Activated T-cell treated with anti-CD3 and anti-CD28 coated beads for 24 hours (primary cell): Measurements from ENCODE around the gene GADD45A.
A peak's percentile ranks its signal among the peaks of the same experiment; 100 is the strongest.

Source experiments
- DNase-seq: peaks from one replicate; pipeline ENCODE4 v3.0.0-alpha.2; 2020; ENCODE audit warnings: low read depth

Gene GADD45A

GRCh38 chr1:67672260-67672803 lies 12.7 kb upstream of the GADD45A start:
- DNase-seq, result no peak

GRCh38 chr1:67673468-67674201 lies 11.4 kb upstream of the GADD45A start:
- no peak for DNase-seq

- no peak for DNase-seq
These were observed 10.6 kb upstream of the GADD45A start for GRCh38 chr1:67674260-67675011.

GRCh38 chr1:67675800-67676199 lies 9.2 kb upstream of the GADD45A start:
- no peak for DNase-seq

GRCh38 chr1:67676287-67676686 lies 8.7 kb upstream of the GADD45A start:
- DNase-seq, result no peak

GRCh38 chr1:67676946-67677345 lies 8.1 kb upstream of the GADD45A start:
- DNase-seq, result no peak

GRCh38 chr1:67677408-67677807 lies 7.6 kb upstream of the GADD45A start:
- DNase-seq, result no peak

- DNase-seq, result no peak
These were observed 7.1 kb upstream of the GADD45A start for GRCh38 chr1:67677930-67678329.

GRCh38 chr1:67679691-67680090 lies 5.3 kb upstream of the GADD45A start:
- no peak for DNase-seq

GRCh38 chr1:67680486-67680885 lies 4.5 kb upstream of the GADD45A start:
- no peak for DNase-seq

- DNase-seq, result no peak
These were observed 2.3 kb upstream of the GADD45A start for GRCh38 chr1:67682659-67683197.

GRCh38 chr1:67683316-67683715 lies 1.7 kb upstream of the GADD45A start:
- no peak for DNase-seq

- peak; percentile 43 for DNase-seq
These were observed 1.1 kb upstream of the GADD45A start for GRCh38 chr1:67683766-67684525.

- DNase-seq, result no peak
These were observed 405 bp upstream of the GADD45A start for GRCh38 chr1:67684526-67685066.

- DNase-seq, result peak; percentile 34
These were observed 711 bp downstream of the GADD45A start for GRCh38 chr1:67685558-67686266.

GRCh38 chr1:67686267-67687197 lies 1.5 kb downstream of the GADD45A start:
- DNase-seq, result peak; percentile 40

GRCh38 chr1:67687198-67687545 lies 2.2 kb downstream of the GADD45A start:
- no peak for DNase-seq

GRCh38 chr1:67687649-67688048 lies 2.6 kb downstream of the GADD45A start:
- no peak for DNase-seq

- no peak for DNase-seq
These were observed 3.7 kb downstream of the GADD45A start for GRCh38 chr1:67688526-67689219.
